Upper lobe of right lung (tissue), 1 donor: ENCODE measurements around the gene MYH10. TPM values are rescaled to one million over a fixed set of nuclear protein-coding genes. Genes with fewer than 3 reads are reported as not detected.

Experiments
- ATAC-seq: fragments of 200-7000 bp; cut with Tn5 transposase; one replicate; pipeline ENCODE4 v1.9.1; 2020; ENCODE audit warnings: mild to moderate bottlenecking, moderate library complexity
- DNase-seq: peaks from one replicate; pipeline ENCODE4 v3.0.0-alpha.2; 2020
- H3K27ac ChIP-seq: fragments of 200-600 bp; one replicate; pipeline ENCODE4 v1.8.0; 2022
- H3K27me3 ChIP-seq: fragments of 200-600 bp; one replicate; pipeline ENCODE4 v1.8.0; 2022; ENCODE audit warnings: mild to moderate bottlenecking
- H3K36me3 ChIP-seq: fragments of 200-600 bp; one replicate; pipeline ENCODE4 v1.8.0; 2022
- H3K4me1 ChIP-seq: fragments of 200-600 bp; one replicate; pipeline ENCODE4 v1.8.0; 2022
- H3K4me3 ChIP-seq: fragments of 200-600 bp; one replicate; pipeline ENCODE4 v1.8.0; 2022; ENCODE audit warnings: mild to moderate bottlenecking
- H3K9me3 ChIP-seq: fragments of 200-600 bp; one replicate; pipeline ENCODE4 v1.8.0; 2022
- intact Hi-C: fragments of 100-400 bp; cut with DNase I; formaldehyde crosslinking; loops from one replicate; pipeline ENCODE4 v1.11.0; 2022
- total RNA-seq: library from RNA; stranded (reverse); fragmentation: NEBNext Ultra II Directional; extraction: Animal tissue kit (Norgen Biotek cat#: 25700); gene quantifications from one replicate; pipeline ENCODE4 v1.2.1, GENCODE V29; 2021
- TF ChIP-seq, protein P1 (sequence below): fragments of 200-600 bp; IDR thresholded peaks from one replicate; pipeline ENCODE4 v1.8.0; 2022; ENCODE audit warnings: antibody characterized with exemption
- donor health status: DM: no; HTN: yes; CAD: no; lungs with severe emphysema.

The MYH10 gene
- total RNA-seq, 1 donor from 2014 or later: 205 TPM

DNA sequence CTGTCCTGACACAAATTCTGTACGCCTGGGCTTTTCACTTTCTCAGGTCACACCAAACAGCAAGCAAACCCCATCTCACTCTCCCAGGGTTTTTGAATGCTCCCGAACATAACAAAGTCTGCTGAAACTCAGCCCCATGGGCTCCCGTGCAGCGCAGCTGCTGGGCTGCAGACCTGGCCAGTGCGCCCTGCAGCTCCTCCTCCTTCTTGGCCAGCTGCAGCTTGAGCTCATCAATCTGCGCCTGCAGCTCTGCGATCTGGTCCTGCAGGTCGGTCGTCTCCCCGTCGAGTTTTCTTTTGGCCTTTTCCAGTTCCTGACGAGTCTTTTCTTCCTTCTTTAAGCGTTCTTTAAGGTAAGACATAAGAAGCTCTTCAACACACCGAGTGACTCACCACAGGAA, 124.4 kb downstream of the MYH10 start:
- TF ChIP-seq, protein P1, sequence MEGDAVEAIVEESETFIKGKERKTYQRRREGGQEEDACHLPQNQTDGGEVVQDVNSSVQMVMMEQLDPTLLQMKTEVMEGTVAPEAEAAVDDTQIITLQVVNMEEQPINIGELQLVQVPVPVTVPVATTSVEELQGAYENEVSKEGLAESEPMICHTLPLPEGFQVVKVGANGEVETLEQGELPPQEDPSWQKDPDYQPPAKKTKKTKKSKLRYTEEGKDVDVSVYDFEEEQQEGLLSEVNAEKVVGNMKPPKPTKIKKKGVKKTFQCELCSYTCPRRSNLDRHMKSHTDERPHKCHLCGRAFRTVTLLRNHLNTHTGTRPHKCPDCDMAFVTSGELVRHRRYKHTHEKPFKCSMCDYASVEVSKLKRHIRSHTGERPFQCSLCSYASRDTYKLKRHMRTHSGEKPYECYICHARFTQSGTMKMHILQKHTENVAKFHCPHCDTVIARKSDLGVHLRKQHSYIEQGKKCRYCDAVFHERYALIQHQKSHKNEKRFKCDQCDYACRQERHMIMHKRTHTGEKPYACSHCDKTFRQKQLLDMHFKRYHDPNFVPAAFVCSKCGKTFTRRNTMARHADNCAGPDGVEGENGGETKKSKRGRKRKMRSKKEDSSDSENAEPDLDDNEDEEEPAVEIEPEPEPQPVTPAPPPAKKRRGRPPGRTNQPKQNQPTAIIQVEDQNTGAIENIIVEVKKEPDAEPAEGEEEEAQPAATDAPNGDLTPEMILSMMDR: no peak
- ATAC-seq (no peak), DNase-seq (peak; percentile 37)
- H3K4me1 ChIP-seq: no peaks in the 10 kb centered on the region
- intact Hi-C loops: no loop called here
- H3K9me3 ChIP-seq: no peaks in the 10 kb centered on the region
- peaks cover 53% of the 10 kb centered on the region for H3K36me3 ChIP-seq
- no peak overlapping the region for H3K4me3 ChIP-seq
- H3K27me3 ChIP-seq: no peaks in the 10 kb centered on the region
- H3K27ac ChIP-seq: no peak overlapping the region

DNA sequence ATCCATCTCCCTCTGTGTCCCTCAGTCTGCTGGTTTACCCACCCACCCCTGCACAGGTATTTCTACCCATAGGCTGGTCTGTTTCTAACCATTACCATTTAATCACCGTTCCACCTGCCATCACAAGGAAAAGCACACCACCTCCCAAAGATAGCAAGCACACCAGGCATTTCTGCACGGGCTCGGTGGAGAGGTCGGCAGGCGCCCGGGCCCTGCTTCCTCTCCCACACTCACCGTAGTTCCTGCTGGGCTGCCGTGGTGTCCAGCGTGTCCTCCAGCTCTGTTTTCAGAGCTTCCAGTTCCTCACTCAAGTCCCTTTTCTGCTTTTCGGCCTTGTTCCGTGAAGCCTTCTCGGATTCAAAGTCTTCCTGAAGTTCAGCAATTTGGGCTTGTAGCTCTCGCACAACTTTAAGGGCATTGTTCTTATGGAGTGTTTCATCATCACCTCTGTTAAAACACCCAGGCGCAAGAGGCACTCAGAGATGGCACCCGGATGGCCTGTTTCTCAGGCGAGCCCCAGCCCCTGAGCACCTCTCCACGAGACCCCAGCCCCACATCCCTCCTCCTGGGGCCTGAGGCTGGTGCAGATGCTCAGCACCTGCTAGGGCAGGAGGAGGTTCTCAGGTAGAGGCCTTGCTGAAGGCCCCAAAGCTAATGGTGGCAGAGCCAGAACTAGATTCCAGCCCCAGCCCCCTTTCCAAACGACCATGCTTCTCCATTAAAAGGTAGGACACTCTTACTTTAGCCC, 125.9 kb downstream of the MYH10 start:
- H3K36me3 ChIP-seq: peaks cover 61% of the 10 kb centered on the region
- H3K9me3 ChIP-seq: no peaks in the 10 kb centered on the region
- TF ChIP-seq, protein P1: no peak
- no peaks in the 10 kb centered on the region for H3K27me3 ChIP-seq
- no peaks in the 10 kb centered on the region for H3K4me1 ChIP-seq
- intact Hi-C loops: no loop called here
- ATAC-seq: no peak
- no peak overlapping the region for H3K4me3 ChIP-seq
- H3K27ac ChIP-seq: no peak overlapping the region
- peak; percentile 9 for DNase-seq

DNA sequence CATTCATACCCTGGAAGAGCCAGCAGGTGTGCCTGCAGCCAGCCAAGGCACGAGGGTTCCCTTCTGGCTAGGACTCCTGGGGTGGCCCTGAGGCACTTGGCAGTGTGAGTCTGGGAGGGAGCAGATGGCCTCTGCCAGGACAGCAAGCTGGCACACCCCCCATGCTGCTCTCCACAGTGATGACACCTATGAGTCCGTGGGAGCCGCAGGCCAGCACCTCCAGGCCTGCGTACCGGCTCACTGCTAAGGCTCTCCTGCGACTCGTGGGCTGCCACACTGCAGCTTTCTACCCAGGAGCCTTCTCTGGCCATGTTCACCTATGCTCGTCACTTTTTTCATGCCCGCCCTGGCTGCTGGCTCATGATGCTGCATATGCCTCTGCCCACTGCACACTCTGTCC, 126.7 kb downstream of the MYH10 start:
- intact Hi-C loops: no loop called here
- H3K36me3 ChIP-seq: peaks cover 61% of the 10 kb centered on the region
- H3K27ac ChIP-seq: no peak overlapping the region
- TF ChIP-seq, protein P1: no peak
- no peaks in the 10 kb centered on the region for H3K27me3 ChIP-seq
- no peaks in the 10 kb centered on the region for H3K4me1 ChIP-seq
- H3K9me3 ChIP-seq: no peaks in the 10 kb centered on the region
- H3K4me3 ChIP-seq: no peak overlapping the region
- ATAC-seq (peak; percentile 13), DNase-seq (peak; percentile 52)

DNA sequence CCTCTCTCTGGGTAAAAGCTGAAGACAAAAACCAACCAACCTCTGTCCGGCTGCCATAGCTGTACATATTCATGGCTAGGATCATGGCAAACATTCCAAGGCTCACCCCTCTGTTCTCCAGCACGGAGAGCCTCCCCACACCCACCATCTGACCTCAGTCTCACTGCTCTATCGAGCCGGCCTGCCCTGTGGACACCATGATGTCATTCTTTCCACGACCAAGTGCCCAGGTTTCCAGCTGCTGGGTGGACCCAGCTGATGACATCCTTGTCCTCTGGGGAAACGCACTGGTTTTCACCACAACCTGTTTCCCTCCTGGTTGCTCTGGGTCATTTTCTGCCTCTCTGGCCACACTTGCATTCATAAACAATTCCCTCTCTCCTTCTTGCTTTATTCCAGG, 127.2 kb downstream of the MYH10 start:
- intact Hi-C loops: no loop called here
- Histone ChIP-seq H3K27ac (no peak overlapping the region), H3K4me3 (no peak overlapping the region), H3K36me3 (peaks cover 58% of the 10 kb centered on the region), H3K4me1 (no peaks in the 10 kb centered on the region), H3K27me3 (no peaks in the 10 kb centered on the region), H3K9me3 (no peaks in the 10 kb centered on the region)
- TF ChIP-seq, protein P1: no peak
- ATAC-seq (peak; percentile 27), DNase-seq (peak; percentile 48)

DNA sequence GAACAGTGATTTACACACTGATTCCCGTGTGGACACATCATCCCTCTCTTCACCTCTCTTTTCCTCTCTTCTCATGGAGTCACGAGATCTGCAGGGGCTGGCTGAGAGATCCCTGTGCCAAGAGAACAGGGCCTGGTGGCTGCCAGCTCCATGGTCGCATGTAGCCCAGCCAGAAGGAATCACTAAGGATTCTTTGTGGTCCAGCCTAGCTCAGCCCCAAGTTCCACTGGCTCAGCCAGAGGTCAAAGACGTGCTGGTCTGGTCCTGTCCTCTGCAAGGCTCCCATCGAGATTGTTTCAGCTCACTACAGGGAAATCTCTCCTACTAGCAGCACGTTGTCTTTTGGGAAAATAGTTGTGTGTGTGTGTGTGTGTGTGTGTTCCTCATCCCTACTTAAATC, 128.4 kb downstream of the MYH10 start:
- no peak for ATAC-seq
- TF ChIP-seq, protein P1: no peak
- Histone ChIP-seq H3K27ac (no peak overlapping the region), H3K4me3 (no peak overlapping the region), H3K36me3 (peaks cover 47% of the 10 kb centered on the region), H3K9me3 (no peaks in the 10 kb centered on the region), H3K4me1 (no peaks in the 10 kb centered on the region), H3K27me3 (no peaks in the 10 kb centered on the region)
- intact Hi-C loops: no loop called here
- peak; percentile 41 for DNase-seq

DNA sequence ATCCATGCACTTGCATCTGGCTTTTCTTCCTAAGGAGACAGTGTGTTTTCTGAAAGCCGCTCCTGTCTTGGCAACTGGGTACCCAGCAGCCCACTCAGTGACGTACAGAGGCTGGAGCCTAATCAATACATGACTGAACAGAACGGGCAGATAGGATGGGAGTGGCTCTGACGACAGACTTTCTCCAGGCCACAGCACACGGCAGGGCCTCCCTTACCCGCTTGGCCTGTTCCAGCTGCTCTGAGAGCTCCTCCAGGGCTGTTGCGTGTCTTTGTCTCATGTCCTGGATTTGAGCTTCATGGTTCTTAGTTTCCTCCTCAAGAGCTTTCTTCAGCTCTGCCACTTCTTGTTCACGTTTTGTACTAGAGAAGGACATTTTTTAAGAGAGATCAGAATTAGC, 129.9 kb downstream of the MYH10 start:
- intact Hi-C loops: no loop called here
- peak; percentile 12 for DNase-seq
- TF ChIP-seq, protein P1: no peak
- ATAC-seq: no peak
- no peaks in the 10 kb centered on the region for H3K27me3 ChIP-seq
- no peak overlapping the region for H3K4me3 ChIP-seq
- peaks cover 47% of the 10 kb centered on the region for H3K36me3 ChIP-seq
- no peaks in the 10 kb centered on the region for H3K4me1 ChIP-seq
- no peak overlapping the region for H3K27ac ChIP-seq
- H3K9me3 ChIP-seq: no peaks in the 10 kb centered on the region
